22Rv1 (cell line): Measurements from ENCODE around the gene SLC39A9.

ENCODE experiments used
- H3K27ac ChIP-seq: fragments of 450-650 bp; 2 replicates; pipeline ENCODE4 v1.5.1; 2017
- ZFX ChIP-seq: fragments of 450-650 bp; IDR thresholded peaks from 2 replicates; pipeline ENCODE4 v1.6.1; 2017; ENCODE audit warnings: antibody characterized with exemption, borderline replicate concordance
- TF ChIP-seq, protein P1 (sequence below): fragments of 450-650 bp; IDR thresholded peaks from 2 replicates; pipeline ENCODE4 v1.5.1; 2017; ENCODE audit warnings: mild to moderate bottlenecking

Gene SLC39A9

DNA sequence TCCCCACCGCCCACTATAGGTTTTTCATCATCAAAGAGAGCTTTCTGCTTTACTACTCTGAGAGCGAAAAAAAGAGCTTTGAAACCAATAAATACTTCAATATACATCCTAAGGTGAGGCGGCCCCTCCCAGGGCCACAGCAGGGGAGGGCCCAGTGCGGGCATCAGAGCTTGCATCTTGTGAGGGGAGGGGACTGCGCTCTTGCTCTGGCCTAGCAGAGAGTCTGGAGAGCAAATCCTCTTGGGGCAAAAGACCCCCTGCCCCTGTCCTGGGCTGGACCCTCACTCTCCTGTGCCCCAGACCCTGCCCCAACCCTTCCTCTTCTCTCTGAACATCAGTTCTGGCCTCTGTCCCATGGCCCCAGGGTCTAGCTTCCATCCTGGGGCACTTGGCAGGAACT, 101.6 kb downstream of the SLC39A9 start:
- TF ChIP-seq, protein P1, sequence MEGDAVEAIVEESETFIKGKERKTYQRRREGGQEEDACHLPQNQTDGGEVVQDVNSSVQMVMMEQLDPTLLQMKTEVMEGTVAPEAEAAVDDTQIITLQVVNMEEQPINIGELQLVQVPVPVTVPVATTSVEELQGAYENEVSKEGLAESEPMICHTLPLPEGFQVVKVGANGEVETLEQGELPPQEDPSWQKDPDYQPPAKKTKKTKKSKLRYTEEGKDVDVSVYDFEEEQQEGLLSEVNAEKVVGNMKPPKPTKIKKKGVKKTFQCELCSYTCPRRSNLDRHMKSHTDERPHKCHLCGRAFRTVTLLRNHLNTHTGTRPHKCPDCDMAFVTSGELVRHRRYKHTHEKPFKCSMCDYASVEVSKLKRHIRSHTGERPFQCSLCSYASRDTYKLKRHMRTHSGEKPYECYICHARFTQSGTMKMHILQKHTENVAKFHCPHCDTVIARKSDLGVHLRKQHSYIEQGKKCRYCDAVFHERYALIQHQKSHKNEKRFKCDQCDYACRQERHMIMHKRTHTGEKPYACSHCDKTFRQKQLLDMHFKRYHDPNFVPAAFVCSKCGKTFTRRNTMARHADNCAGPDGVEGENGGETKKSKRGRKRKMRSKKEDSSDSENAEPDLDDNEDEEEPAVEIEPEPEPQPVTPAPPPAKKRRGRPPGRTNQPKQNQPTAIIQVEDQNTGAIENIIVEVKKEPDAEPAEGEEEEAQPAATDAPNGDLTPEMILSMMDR, result no peak
- TF ChIP-seq ZFX, result no peak
- no peak overlapping the region for H3K27ac ChIP-seq

DNA sequence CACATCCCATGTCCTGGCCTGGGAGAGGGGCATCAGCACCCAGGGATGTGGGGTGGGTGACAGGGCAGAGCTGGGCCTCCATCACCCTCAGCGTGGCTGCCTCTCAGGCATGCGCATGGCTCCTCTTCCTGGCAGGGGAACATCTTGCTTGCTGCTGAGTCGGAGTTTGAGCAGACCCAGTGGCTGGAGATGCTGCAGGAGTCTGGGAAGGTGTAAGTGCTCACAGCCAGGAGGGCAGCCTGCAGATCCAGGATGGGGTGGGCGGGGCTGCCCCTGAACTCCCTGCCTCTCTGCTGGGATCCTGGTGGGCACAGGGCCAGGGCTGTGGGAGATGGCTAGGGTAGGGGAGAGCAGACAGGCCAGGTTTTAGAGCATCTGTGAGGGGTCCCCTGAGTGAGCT, 102.2 kb downstream of the SLC39A9 start:
- H3K27ac ChIP-seq, result no peak overlapping the region
- TF ChIP-seq, protein P1, result no peak
- no peak for TF ChIP-seq ZFX

DNA sequence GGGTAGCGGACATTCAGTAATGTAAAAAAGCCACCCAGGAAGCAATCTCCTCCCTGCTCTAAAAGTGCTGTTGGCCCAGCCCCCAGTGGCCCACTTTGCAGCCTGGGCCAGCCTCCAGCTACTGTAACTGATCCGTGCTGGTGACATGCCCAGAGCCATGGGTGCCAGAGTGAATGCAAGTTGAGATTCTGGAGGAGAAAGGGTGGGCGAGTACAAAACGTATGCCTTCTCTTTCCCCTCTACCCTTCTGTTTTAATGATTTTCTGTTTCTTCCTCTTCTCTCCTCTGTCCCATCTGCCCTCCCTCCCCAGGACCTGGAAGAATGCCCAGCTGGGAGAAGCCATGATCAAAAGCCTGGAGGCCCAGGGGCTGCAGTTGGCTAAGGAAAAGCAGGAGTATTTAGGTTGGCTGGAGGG, 102.9 kb downstream of the SLC39A9 start:
- TF ChIP-seq, protein P1, result no peak
- TF ChIP-seq ZFX, result no peak
- no peak overlapping the region for H3K27ac ChIP-seq

DNA sequence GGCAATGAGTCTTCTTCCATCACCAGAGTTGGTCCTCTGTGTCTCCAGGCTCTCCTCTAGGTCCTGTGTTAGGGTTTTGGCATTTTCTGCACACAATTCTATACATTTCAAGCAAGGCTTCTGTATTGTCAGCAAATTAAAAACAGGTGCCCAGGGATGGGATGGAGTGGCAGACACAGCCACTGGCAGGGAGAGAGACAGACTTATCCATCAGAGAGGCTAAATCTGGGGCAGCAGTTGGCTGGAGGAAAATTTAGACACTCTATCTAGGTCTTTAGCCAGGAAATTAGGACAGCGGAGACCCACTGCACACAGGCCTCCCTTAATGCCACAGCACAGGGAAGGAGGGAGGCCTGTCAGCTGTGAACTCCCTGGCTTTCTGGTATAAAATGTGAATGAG, 106.3 kb downstream of the SLC39A9 start:
- no peak overlapping the region for H3K27ac ChIP-seq
- TF ChIP-seq, protein P1, result no peak
- TF ChIP-seq ZFX, result no peak

DNA sequence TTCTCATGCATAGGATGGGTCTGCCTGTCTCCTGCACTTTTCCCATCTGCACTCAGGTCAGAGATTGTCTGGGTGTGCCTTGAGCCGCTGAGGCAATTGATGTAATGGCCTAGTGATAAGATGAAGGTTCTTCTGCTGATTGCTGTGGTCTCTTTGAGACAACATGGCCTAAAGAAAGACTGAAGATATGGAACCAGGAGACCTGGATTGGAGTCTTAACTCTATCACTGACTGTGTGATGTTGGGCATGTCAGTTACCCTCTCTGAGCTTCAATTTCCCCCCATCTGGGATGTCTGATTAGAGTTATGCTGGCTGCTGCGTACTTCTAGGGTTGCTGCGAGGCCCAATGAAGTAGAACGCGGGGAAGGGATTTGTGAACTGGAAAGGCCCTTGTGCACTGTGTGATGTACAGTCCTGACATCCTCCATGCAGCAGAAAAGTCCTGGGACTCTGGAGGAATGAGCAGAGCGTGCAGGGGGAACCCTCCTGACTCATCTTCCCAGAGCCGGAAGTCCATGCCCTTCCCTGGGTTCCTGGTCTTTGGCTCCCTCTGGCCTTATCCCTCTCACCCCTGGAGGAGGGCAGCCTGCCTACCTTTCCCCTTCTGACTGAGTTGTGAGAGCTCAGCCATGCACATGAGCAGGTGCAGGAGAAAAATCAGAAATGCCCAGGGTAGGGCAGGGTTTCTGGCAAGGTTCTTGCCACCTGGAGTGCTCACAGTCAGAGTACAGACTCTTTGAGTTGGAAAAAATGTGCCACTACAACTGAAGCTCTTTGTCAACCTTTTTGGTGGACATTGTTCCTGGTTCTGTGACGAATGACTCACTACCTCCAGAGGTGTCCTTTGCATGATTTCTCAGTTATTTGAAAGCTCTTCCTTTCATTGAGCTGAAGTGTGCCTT, 107.1 kb downstream of the SLC39A9 start:
- no peak for TF ChIP-seq ZFX
- TF ChIP-seq, protein P1, result no peak

DNA sequence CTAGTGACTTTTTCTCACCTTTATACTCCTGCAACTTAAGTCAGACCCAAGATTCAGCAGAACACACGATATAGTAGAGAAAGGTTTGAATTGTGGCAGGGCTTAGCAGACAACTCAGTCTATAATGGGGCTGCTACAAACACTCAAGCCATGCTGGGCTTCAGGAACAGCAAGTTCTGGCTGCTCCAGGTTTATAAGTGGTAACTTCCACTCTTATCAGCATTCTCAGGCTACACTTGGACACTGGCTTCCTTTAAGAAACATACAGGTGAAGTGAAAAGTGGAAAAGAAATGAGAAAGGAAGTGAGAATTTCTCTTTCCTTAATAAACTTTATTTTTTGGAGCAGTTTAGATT, 107.7 kb downstream of the SLC39A9 start:
- TF ChIP-seq ZFX, result no peak
- TF ChIP-seq, protein P1, result no peak
- no peak overlapping the region for H3K27ac ChIP-seq

More for the DNA sequence above, 107.1 kb downstream of the SLC39A9 start:
- H3K27ac ChIP-seq, result no peak overlapping the region
